ENCODE results near the gene PMFBP1.

The PMFBP1 gene

GRCh38 chr16:72101195-72101594 is 70.8 kb downstream of the PMFBP1 start:
- Histone ChIP-seq H3K4me2 (ENCODE audit: low read length) (no peak overlapping the region), H3K9ac (ENCODE audit: low read length) (no peak overlapping the region), H3F3A (ENCODE audit: insufficient read depth, low read length) (no peaks in the 10 kb centered on the region), H3K4me3 (ENCODE audit: low read depth, low read length, poor library complexity, severe bottlenecking) (no peak overlapping the region), H3K27ac (ENCODE audit: low read depth, low read length, poor library complexity, severe bottlenecking) (no peak overlapping the region), H2AFZ (ENCODE audit: low read length) (no peak overlapping the region), H4K20me1 (ENCODE audit: insufficient read depth, low read length) (no peaks in the 10 kb centered on the region), H3K9me3 (ENCODE audit: low read length) (no peaks in the 10 kb centered on the region), H3K36me3 (ENCODE audit: insufficient read depth, low read length) (peaks cover 95% of the 10 kb centered on the region), H3K27me3 (ENCODE audit: insufficient read depth, low read length) (no peaks in the 10 kb centered on the region), H3K9me2 (ENCODE audit: low read depth, low read length) (no peaks in the 10 kb centered on the region), H3K79me2 (ENCODE audit: insufficient read depth, low read length) (no peaks in the 10 kb centered on the region), H3K4me1 (ENCODE audit: insufficient read depth, low read length, severe bottlenecking) (no peaks in the 10 kb centered on the region)
- TF ChIP-seq CTCF (IDR thresholded peaks at IDR 0.05; ENCODE audit: low read length), result no peak
- no peak for TF ChIP-seq EZH2 (IDR thresholded peaks at IDR 0.05; ENCODE audit: borderline replicate concordance, low read length)

DNA sequence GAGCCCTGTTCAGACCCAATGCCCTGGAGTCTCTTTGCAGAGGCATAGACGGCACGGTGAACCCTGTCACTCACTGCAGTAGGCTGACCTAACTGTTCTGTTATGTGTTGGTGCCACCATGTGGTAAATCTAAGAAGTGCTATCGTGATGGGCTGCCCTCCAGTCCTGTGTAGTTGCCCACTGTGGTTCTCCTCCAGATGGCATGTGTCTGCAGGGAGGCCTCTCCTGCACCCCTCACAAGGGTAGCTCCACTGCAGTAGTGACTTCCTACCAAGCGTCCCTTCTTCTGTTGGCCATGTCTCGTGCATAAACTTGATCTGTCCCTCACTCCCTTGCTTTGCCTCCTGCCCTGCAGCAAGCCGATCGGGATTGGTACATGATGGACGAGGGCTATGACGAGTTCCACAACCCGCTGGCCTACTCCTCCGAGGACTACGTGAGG is 72.6 kb downstream of the PMFBP1 start:
- no peaks in the 10 kb centered on the region for H4K20me1 ChIP-seq (ENCODE audit: insufficient read depth, low read length)
- H3K36me3 ChIP-seq (ENCODE audit: insufficient read depth, low read length), result peaks cover 81% of the 10 kb centered on the region

DNA sequence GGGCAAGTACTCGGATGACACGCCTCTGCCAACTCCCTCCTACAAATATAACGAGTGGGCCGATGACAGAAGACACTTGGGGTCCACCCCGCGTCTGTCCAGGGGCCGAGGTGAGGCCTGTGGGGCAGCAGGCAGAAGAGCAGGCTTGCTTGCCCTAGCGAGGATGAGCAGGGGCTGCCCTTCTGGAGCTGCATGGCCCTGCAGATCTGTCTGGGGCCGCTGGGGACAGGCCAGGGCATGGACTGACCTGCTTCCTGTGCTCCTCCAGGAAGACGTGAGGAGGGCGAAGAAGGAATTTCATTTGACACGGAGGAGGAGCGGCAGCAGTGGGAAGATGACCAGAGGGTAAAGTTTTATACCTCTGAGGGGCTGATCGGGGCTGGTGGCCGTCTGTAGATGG is 73.0 kb downstream of the PMFBP1 start:
- Histone ChIP-seq H3K36me3 (ENCODE audit: insufficient read depth, low read length) (peaks cover 76% of the 10 kb centered on the region), H4K20me1 (ENCODE audit: insufficient read depth, low read length) (no peaks in the 10 kb centered on the region), H3K27ac (ENCODE audit: low read depth, low read length, poor library complexity, severe bottlenecking) (no peak overlapping the region), H3K9ac (ENCODE audit: low read length) (no peak overlapping the region), H3K9me2 (ENCODE audit: low read depth, low read length) (no peaks in the 10 kb centered on the region), H3K4me3 (ENCODE audit: low read depth, low read length, poor library complexity, severe bottlenecking) (no peak overlapping the region), H3K4me2 (ENCODE audit: low read length) (no peak overlapping the region), H3K4me1 (ENCODE audit: insufficient read depth, low read length, severe bottlenecking) (peaks cover 15% of the 10 kb centered on the region), H3F3A (ENCODE audit: insufficient read depth, low read length) (no peaks in the 10 kb centered on the region), H3K27me3 (ENCODE audit: insufficient read depth, low read length) (no peaks in the 10 kb centered on the region), H3K79me2 (ENCODE audit: insufficient read depth, low read length) (peaks cover 13% of the 10 kb centered on the region), H2AFZ (ENCODE audit: low read length) (no peak overlapping the region), H3K9me3 (ENCODE audit: low read length) (no peaks in the 10 kb centered on the region)
- no peak for TF ChIP-seq CTCF (IDR thresholded peaks at IDR 0.05; ENCODE audit: low read length)
- no peak for TF ChIP-seq EZH2 (IDR thresholded peaks at IDR 0.05; ENCODE audit: borderline replicate concordance, low read length)

More for the DNA sequence above, 72.6 kb downstream of the PMFBP1 start:
- Histone ChIP-seq H3K9me2 (ENCODE audit: low read depth, low read length) (no peaks in the 10 kb centered on the region), H3K9me3 (ENCODE audit: low read length) (no peaks in the 10 kb centered on the region), H3K9ac (ENCODE audit: low read length) (no peak overlapping the region), H3F3A (ENCODE audit: insufficient read depth, low read length) (no peaks in the 10 kb centered on the region), H3K27ac (ENCODE audit: low read depth, low read length, poor library complexity, severe bottlenecking) (no peak overlapping the region), H2AFZ (ENCODE audit: low read length) (no peak overlapping the region), H3K4me1 (ENCODE audit: insufficient read depth, low read length, severe bottlenecking) (peaks cover 13% of the 10 kb centered on the region), H3K4me2 (ENCODE audit: low read length) (no peak overlapping the region), H3K4me3 (ENCODE audit: low read depth, low read length, poor library complexity, severe bottlenecking) (no peak overlapping the region), H3K27me3 (ENCODE audit: insufficient read depth, low read length) (no peaks in the 10 kb centered on the region), H3K79me2 (ENCODE audit: insufficient read depth, low read length) (peaks cover 8% of the 10 kb centered on the region)
- TF ChIP-seq CTCF (IDR thresholded peaks at IDR 0.05; ENCODE audit: low read length) (peak; percentile 73), EZH2 (IDR thresholded peaks at IDR 0.05; ENCODE audit: borderline replicate concordance, low read length) (no peak)
